Endothelial cell (in vitro differentiated cells): ENCODE results near the gene HELZ. TPM values are rescaled to one million over a fixed set of nuclear protein-coding genes. Genes with fewer than 3 reads are reported as not detected.
A peak's percentile ranks its signal among the peaks of the same experiment; 100 is the strongest.

Experiments used
- DNase-seq: peaks from one replicate; pipeline ENCODE4 v3.0.0; 2021; ENCODE audit warnings: low spot score
- H3K27ac Mint-ChIP-seq: one replicate; pipeline ENCODE4 v1.8.0; 2021; ENCODE audit warnings: mixed read lengths, inconsistent platforms; ENCODE audit not compliant: unreplicated experiment
- H3K27me3 Mint-ChIP-seq: one replicate; pipeline ENCODE4 v1.8.0; 2021; ENCODE audit warnings: mild to moderate bottlenecking, moderate library complexity, mixed read lengths, inconsistent platforms; ENCODE audit not compliant: unreplicated experiment
- H3K36me3 Mint-ChIP-seq: one replicate; pipeline ENCODE4 v1.8.0; 2021; ENCODE audit warnings: mild to moderate bottlenecking, low read depth, mixed read lengths, inconsistent platforms; ENCODE audit not compliant: unreplicated experiment
- H3K4me1 Mint-ChIP-seq: one replicate; pipeline ENCODE4 v1.8.0; 2021; ENCODE audit warnings: mild to moderate bottlenecking, mixed read lengths, inconsistent platforms; ENCODE audit not compliant: unreplicated experiment
- H3K4me3 Mint-ChIP-seq: one replicate; pipeline ENCODE4 v1.8.0; 2021; ENCODE audit warnings: mild to moderate bottlenecking, mixed read lengths, inconsistent platforms; ENCODE audit not compliant: unreplicated experiment
- H3K9me3 Mint-ChIP-seq: one replicate; pipeline ENCODE4 v1.8.0; 2021; ENCODE audit warnings: mixed read lengths, inconsistent platforms; ENCODE audit not compliant: unreplicated experiment
- total RNA-seq: library from RNA; stranded (reverse); fragmentation: NEBNext Ultra II Directional; extraction: Animal tissue kit (Norgen Biotek cat#: 25700); gene quantifications from one replicate; pipeline ENCODE4 v1.2.1, GENCODE V29; 2021; ENCODE audit not compliant: unreplicated experiment
- TF ChIP-seq, protein P1 (sequence below): fragments of 200-600 bp; sonication (generic); IDR thresholded peaks from one replicate; pipeline ENCODE4 v1.5.0; 2021; ENCODE audit warnings: antibody characterized with exemption; ENCODE audit not compliant: unreplicated experiment

HELZ gene
- total RNA-seq, 1 donor from 2014 or later, result 57.0 TPM

DNA sequence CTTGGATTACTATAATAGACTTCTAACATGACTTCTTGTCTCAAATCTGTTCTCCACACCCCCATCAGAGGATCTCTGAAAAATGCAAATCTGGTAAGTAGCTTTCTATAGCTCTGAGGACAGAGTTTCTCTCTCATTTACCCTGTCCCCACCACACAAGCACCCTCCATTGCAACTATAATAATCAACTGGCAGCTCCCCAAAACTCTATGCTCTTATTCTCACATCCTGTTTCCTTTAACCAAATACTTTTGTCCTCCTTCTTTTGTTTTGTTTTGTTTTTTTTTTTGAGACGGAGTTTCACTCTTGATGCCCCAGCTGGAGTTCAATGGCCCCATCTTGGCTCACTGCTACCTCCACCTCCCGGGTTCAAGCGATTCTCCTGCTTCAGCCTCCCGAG lies 73.4 kb downstream of the HELZ start:
- no peak overlapping the region for H3K27ac Mint-ChIP-seq
- DNase-seq, result no peak
- H3K4me3 Mint-ChIP-seq, result no peak overlapping the region
- no peaks in the 10 kb centered on the region for H3K27me3 Mint-ChIP-seq
- H3K9me3 Mint-ChIP-seq, result no peaks in the 10 kb centered on the region
- H3K4me1 Mint-ChIP-seq, result peaks cover 8% of the 10 kb centered on the region
- TF ChIP-seq, protein P1, sequence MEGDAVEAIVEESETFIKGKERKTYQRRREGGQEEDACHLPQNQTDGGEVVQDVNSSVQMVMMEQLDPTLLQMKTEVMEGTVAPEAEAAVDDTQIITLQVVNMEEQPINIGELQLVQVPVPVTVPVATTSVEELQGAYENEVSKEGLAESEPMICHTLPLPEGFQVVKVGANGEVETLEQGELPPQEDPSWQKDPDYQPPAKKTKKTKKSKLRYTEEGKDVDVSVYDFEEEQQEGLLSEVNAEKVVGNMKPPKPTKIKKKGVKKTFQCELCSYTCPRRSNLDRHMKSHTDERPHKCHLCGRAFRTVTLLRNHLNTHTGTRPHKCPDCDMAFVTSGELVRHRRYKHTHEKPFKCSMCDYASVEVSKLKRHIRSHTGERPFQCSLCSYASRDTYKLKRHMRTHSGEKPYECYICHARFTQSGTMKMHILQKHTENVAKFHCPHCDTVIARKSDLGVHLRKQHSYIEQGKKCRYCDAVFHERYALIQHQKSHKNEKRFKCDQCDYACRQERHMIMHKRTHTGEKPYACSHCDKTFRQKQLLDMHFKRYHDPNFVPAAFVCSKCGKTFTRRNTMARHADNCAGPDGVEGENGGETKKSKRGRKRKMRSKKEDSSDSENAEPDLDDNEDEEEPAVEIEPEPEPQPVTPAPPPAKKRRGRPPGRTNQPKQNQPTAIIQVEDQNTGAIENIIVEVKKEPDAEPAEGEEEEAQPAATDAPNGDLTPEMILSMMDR, result no peak
- peaks cover 11% of the 10 kb centered on the region for H3K36me3 Mint-ChIP-seq

DNA sequence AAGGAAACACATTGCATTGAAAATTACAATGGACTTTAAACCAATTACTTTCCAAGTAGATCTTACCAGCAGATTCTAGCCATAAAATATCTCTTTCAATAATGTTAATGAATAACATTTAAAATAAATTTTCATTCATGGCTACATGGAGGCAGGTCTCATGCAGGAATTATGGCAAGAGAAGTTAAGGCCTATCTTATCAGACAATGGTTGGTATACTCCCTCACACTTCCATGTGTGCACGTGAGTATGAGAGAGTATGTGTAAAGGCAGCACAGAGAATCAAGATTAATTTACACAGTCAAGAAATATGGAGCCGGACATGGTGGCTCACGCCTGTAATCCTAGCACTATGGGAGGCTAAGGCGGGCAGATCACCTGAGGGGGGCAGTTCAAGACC lies 76.5 kb downstream of the HELZ start:
- Mint-ChIP-seq H3K27me3 (no peaks in the 10 kb centered on the region), H3K36me3 (peaks cover 22% of the 10 kb centered on the region), H3K27ac (no peak overlapping the region), H3K9me3 (no peaks in the 10 kb centered on the region), H3K4me1 (peaks cover 8% of the 10 kb centered on the region), H3K4me3 (no peak overlapping the region)
- DNase-seq, result no peak
- TF ChIP-seq, protein P1, result no peak

DNA sequence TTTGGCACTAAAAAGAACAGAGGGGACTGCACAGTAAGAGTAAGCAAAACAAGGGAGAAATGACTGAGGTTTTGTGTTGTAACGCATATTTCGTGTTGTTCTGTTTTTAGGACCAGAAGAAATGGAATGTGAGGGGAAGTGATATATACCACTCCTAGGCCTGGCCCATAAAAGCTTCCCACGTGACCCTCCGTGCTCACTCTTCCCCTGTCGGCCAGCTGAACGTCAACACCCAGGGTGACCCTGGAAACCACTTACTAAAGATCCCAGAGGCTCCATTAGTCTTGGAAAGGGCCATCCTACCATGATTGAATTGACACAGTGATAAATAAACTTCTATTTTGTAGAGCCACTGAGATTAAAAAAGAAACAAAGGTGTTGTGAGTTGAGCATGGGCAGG lies 79.8 kb downstream of the HELZ start:
- no peaks in the 10 kb centered on the region for H3K9me3 Mint-ChIP-seq
- no peak overlapping the region for H3K27ac Mint-ChIP-seq
- TF ChIP-seq, protein P1, result no peak
- H3K36me3 Mint-ChIP-seq, result peaks cover 19% of the 10 kb centered on the region
- no peaks in the 10 kb centered on the region for H3K27me3 Mint-ChIP-seq
- DNase-seq, result no peak
- H3K4me1 Mint-ChIP-seq, result peaks cover 4% of the 10 kb centered on the region
- no peak overlapping the region for H3K4me3 Mint-ChIP-seq

DNA sequence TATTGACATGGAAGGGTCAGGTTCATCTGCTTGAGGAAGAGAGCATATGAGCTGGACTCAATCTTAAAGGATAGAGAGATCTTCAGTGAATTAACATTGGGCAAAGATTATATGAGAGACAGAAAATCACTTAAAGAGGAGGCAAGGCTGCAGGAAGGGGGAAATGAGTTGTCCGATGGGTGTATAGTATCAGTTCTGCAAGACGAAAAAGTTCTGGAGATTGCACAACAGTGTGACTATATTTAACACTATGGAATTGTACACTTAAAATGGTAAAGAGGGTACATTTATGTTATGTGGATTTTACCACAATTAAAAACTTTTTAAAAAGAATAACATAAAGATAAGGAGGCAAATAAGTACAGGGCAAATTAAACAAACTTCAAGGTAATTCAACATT lies 80.7 kb downstream of the HELZ start:
- Mint-ChIP-seq H3K4me3 (peak overlapping the region; percentile 5), H3K36me3 (peaks cover 14% of the 10 kb centered on the region)
- TF ChIP-seq, protein P1, result no peak

DNA sequence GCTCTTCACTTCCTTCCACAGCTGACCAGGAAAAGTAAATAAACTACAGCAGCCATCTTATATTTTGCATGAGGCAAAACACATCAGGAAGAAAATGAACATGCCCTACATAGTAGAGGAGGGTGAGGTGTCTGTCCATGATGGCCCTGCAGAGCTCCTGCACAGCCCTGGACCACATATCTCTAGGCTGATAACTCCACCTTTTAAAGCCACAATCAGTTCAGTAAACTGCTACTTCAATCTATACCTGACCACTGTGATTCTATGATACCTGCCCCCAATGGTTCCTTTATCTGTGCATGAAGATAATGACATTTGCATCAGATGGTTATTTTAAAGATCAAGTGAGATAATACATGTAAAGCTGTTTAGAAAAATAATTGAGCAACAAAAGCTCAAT lies 82.2 kb downstream of the HELZ start:
- TF ChIP-seq, protein P1, result no peak
- H3K27me3 Mint-ChIP-seq, result no peaks in the 10 kb centered on the region
- DNase-seq, result no peak
- H3K4me1 Mint-ChIP-seq, result peaks cover 4% of the 10 kb centered on the region
- no peaks in the 10 kb centered on the region for H3K9me3 Mint-ChIP-seq
- H3K27ac Mint-ChIP-seq, result no peak overlapping the region
- H3K36me3 Mint-ChIP-seq, result peaks cover 11% of the 10 kb centered on the region
- no peak overlapping the region for H3K4me3 Mint-ChIP-seq

More for the DNA sequence above, 80.7 kb downstream of the HELZ start:
- Mint-ChIP-seq H3K27ac (no peak overlapping the region), H3K9me3 (no peaks in the 10 kb centered on the region), H3K27me3 (no peaks in the 10 kb centered on the region), H3K4me1 (peaks cover 4% of the 10 kb centered on the region)
- DNase-seq, result no peak
